Measurements from ENCODE around the gene CACTIN.
A peak's percentile ranks its signal among the peaks of the same experiment; 100 is the strongest.
"Not testable (repeated sequence)": the region's sequence is repeated elsewhere in the genome, so short reads cannot be mapped to it uniquely, and the experiment has no call there.

The CACTIN gene

DNA sequence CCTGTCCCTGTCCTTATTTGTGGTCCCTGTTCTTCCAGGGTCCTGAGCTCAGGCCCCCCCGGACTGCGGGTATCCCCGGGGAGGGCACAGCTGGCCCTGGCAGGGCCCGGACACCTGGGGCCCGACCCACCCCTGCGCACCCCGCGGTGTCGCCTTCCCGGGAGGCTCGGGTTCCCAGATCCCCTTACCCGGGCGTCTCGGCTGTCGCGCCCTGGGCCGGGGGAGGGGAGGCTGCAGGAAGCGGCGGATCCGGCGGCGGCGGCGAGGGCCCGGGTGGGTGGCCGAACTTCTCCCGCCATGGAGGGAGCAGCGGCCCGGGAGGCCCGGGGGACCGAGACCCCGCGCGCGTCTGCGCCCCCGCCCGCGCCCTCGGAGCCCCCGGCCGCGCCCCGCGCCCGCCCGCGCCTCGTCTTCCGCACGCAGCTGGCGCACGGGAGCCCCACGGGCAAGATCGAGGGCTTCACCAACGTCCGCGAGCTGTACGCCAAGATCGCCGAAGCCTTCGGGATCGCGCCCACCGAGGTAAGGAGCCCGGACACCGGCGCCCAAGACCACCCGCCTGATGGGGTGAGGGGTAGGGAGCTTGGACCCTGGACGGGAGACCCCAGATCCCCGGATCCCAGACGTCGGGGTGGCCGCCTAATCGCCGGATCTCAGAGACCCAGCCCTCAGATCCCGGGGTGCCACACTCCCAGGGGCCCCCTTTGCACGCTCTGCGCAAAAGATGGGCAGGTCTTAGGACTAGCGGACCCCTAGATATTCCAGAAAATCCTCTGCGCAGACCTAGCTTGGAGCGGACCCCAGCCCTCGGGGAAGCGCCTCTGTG lies 41.1 kb downstream of the CACTIN start, which contains the start of gene GIPC3:
Gene GIPC3, plus strand, starts transcription at position 178 of the 826 bp plus-strand sequence. Its CDS starts 120 bp downstream, at position 298.
- no peak for DNase-seq

DNA sequence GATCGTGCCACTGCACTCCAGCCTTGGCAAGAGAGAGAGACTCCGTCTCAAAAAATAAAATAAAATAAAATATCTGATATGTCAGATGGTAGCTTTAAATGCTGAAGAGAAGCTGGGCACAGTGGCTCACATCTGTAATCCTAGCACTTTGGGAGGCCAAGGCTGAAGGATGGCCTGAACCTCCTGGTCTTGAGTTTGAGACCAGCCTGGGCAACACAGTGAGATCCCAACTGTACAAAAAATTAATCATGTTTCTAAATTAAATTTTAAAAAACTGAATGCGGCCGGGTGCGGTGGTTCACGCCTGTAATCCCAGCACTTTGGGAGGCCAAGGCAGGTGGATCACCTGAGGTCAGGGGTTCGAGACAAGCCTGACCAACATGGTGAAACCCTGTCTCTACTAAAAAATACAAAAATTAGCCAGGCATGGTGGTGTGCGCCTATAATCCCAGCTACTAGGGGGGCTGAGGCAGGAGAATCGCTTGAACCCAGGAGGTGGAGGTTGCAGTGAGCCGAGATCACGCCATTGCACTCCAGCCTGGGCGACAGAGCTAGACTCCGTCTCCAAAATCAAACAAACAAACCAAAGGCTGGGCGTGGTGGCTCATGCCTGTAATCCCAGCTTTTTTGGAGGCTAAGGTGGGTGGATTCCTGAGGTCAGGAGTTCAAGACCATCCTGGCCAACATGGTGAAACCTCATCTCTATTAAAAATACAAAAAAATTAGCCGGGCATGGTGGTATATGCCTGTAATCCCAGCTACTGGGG lies 42.4 kb downstream of the CACTIN start:
- not testable (repeated sequence) for DNase-seq

DNA sequence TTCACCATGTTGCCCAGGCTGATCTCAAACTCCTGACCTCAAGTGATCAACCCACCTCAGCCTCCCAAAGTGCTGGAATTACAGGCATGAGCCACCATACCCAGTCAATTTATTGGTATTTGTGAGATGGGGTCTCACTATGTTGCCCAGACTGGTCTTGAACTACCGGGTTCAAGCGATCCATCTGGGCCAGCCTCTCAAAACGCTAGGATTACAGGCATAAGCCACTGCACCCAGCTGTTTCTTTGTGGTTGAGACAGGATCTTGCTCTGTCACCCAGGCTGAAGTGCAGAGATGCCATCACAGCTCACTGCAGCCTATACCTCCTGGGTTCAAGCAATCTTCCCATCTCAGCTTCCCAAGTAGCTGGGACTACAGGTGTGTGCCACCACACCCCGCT lies 44.8 kb downstream of the CACTIN start:
- DNase-seq, result not testable (repeated sequence)

DNA sequence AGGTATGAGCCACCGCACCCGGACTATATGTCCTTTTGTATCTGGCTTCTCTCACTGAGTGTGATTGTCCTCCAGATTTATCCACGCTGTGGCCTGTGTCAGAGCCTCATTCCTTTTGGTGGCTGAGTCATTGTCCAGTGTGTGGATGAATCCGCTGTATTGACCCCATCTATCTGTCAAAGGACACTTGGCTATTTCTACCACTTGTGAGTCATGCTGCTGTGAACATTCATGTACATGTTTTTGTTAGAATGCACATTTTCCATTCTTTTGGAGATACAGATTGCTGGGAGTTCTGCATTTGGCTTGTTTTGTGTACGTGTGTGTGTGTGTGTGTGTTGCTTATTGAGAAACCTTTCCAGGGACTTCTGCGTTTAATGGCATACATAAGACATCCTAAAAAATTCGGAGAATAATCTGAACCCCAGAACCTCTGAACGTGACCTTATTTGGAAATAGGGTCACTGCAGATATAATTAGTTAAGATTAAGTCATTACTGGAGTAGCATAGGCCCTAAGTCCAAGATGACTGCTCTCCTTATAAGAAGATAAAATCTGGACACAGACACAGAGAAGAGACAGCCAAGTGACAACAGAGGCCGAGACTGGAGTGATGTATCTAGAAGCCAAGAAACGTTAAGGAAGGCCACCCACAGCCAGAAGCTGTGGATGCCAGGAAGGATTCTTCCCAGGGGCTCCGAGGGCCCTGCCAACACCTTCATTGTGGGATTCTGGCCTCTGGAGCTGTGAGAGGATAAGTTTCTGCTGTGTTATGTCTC lies 46.2 kb downstream of the CACTIN start:
- no peak for DNase-seq

DNA sequence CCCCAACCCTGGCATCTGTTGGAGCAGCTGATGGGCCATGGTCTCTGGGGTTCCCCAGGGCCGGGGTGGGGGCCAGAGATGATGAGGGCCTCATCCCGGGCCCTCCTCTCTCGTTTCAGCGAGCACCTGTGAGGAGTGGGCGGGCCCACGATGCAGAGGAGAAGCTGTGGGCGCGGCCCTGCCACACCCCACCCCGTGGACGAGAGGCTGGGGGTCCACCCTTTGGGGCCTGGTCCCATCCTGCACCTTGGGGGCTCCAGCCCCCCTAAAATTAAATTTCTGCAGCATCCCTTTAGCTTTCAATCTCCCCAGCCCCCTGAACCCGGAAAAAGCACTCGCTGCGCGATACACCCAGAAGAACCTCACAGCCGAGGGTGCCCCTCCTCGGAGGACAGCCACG lies 48.2 kb downstream of the CACTIN start:
- no peak for DNase-seq

DNA sequence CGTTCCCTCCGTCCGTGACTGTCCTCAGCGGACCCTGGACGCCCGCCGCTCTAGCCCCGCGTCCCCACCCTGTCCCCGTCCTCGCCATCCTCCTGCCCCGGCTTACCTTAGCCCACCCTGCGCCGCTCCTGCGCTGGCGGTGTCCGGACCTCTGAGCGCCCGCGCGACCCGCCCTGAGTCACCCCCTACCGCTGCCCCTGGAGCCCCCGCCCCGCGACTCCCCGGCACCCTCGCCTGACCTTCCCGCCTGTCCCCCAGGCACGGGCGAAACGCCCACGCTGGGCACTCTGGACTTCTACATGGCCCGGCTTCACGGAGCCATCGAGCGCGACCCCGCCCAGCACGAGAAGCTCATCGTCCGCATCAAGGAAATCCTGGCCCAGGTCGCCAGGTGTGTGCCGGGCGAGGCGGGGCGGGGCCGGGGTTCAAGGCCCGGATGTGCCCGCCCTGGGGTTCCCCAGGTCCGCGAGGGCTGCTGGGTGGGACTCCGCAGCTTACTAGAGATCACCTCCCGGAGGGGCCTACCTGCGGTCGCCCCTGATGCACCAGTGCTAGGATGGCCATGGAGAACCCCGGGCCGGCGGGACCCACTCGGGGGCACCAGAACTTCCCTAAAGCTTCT lies 48.8 kb downstream of the CACTIN start:
- no peak for DNase-seq

DNA sequence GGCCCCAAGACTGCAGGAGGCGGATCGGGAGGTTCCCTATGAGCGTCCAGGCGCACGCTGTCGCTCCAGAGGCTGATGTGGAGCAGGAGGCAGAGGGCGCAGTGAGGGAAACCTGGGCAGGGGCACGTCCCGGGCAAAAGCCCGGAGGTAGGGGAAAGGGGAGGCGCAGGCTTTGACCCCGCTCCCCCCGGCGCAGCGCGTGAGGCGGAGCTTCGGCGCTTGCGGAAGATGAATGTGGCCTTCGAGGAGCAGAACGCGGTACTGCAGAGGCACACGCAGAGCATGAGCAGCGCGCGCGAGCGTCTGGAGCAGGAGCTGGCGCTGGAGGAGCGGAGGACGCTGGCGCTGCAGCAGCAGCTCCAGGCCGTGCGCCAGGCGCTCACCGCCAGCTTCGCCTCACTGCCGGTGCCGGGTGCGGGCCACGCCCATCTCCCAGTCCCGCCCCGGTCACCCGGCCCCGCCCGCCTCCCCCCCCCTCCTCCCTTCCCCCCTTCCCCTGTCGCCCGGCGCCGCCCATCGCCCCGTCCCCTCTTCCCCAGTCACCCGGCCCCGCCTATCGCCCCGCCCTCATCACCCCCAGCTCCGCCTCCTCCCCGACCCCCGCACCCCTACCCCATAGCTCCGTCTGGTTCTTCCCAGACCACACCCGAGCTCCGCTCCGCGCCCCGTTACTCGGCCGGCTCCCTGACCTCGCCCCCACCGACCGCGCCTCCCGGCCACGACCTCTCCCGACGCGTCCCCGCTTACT lies 49.7 kb downstream of the CACTIN start:
- no peak for DNase-seq

DNA sequence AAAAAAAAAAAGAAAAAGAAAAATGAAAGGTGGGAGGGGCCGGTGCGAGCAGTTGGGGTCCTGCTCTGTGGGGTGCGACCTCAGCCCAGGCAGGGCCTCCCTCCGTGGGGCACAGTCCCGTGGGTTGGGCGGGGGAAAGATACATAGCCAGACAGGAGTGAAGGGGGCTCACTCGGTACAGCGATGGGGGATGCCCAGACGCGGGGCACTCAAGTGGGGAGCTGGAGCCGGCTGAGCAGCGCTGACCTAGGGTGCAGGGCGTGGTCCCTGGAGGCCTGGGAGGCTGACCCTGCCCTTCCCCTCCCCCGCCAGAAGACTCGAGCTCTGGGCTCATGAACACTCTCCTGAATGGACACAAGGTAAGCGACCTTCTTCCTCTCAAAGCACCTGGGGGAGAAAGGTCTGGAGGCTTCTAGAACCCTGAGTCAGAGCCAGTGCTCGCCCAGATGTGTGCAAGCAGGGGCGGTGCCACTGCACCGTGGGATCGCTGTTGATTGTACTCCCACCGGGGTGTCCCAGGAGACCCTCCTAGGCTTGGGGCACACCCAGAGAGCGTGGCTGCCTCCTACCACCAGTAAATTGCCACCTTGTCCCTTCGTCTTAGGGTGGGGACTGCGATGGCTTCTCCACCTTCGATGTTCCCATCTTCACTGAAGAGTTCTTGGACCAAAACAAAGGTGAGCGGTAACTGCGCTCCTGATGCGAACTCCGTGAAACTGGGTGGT lies 50.5 kb downstream of the CACTIN start:
- no peak for DNase-seq

DNA sequence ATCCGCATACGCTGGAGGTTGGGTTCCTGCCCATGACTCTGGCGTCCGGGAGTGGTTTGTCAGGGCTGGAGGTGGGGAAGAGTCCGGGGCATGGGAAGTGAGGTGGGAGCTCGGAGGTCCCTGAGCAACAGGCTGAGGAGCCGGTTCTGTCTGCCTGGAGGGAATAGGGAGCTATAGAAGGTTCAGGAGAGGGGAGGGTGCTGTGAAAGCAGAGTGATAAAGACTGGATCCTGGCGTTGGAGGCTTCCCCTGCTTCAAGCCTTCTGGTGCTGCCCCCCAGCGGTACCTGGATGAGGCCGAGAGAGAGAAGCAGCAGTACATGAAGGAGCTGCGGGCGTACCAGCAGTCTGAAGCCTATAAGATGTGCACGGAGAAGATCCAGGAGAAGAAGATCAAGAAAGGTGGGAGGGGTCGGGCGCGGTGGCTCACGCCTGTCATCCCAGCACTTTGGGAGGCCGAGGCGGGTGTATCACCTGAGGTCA lies 51.3 kb downstream of the CACTIN start:
- DNase-seq, result no peak

DNA sequence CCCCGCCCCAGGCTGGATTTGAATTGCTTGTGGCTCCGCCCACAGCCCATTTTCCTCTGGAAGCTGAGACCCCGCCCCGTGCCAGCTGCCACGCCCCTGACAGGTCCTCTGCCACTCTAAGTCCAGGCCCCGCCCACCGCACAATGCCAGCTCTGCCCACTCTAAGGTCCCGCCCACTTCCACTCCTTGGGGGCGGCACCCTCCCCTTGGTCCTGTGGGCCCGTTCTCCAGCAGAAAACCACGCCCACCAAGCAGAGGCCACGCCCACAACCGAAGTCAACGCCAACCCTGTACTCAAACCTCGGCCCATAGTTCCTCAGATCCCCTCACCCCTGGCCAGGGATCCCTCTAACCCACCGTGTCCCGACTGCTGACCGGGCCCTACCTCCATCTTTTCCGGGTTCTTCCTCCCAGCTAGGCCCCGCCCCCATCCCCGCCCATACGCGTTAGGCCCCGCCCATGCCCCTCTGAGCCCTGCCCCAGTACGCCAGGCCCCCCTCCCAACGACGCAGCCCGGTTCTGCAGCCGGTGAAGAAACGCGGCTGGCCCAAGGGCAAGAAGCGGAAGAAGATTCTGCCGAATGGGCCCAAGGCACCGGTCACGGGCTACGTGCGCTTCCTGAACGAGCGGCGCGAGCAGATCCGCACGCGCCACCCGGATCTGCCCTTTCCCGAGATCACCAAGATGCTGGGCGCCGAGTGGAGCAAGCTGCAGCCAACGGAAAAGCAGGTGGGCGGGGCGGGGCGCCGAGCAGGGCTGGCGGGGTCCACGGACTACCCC lies 52.5 kb downstream of the CACTIN start:
- DNase-seq, result peak; percentile 94 to 97

DNA sequence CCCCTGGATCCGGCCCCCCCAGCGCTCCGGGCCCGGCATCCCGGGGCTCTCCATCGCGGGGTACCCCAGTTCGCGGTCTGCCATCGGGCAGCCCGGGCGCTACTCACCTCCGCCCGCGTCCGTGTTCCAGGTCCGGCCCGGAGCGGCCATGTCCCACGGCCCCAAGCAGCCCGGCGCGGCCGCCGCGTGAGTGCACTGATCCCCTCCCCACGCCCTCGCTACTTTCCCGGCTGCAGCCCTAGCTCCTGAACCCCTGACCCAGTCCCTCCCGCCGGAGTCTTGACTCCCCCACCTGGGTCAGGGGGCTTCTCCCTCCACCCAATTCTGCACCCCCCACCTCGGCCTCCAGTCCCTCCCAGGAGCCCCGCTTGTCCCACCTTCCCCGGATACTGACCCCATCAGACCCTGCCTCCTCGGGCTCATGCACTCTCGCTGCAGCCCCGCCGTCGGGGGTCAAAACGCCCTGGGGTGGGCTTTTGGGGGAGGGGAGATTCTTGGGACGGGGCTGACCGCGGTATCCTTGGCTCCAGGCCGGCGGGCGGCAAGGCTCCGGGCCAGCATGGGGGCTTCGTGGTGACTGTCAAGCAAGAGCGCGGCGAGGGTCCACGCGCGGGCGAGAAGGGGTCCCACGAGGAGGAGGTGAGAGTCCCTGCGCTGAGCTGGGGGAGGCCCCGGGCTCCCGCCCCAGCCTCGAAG lies 53.3 kb downstream of the CACTIN start:
- DNase-seq, result peak in 1 of 2 experiments; percentile 49

DNA sequence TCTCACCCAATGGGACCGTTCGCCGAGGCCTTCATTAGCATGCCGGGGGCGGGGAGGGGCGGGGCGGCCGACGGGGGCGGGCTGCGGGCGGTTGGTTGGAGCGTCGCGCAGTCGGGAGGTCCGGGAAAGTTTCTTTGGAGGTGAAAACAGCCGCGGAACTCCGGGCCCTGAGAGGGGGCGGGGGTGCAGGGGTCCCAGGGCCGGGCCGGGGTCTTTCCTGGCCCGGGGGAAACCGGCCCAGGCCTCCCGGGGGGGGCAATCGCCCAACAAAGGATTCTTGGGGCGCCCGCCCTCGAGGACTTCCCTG lies 53.8 kb downstream of the CACTIN start, which contains the start of gene HMG20B:
Gene HMG20B, plus strand, starts transcription at position 90 of the 307 bp plus-strand sequence. CDS start 366 bp downstream, outside the sequence.
- DNase-seq, result no peak

DNA sequence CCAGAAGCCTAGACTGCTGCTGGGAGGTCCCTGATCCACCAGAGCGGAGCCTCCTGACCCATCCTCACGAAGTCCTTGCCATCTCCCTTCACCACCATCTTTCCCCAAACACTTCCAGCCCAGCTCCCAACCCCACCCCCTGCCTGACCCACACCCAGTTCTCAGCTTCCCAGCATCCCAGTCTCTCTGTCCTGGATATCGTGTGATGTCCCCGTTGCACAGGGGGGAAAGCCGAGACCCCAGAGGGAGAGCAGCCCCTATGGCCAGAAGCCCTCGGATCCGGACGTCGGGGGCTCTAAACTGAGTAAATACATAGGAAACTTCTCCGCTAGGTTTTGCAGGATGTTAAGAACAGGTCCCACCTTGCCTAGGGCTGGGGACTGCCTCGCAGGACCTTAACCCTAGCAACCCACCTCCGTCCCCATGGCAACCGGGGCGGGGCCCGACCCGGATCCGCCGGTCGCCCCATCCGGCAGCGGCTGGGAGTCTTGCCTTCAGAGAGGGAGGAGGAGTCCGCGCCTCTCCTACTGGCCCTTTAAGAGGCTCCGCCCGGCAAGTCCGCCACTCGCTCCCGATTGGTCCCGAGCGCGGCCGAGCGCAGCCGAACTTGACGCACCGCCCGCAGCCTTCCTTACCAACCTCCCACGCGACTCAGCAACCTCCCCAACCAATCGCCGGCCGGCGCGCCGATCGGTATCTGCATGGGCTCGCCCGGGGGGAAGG lies 54.3 kb downstream of the CACTIN start:
- peak; percentile 98 to 100 for DNase-seq

DNA sequence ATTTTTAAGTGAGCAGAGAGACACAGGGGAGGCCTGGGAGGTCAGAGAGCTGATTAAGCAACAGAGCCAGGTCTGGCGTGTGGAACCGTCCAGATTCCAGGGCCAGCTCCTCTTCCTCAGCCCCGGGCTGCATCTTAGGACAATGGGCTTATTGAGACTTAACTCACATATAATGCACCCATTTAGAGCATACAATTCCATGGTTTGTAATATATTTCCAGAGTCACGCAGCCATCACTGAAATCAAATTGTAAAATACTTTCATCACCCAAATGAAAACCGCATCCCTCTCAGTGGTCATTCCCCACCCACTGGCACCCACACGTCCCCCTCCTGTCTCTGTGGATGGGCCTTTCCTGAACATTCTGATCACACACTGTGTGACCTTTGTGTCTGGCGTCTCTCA lies 56.0 kb downstream of the CACTIN start:
- no peak for DNase-seq

DNA sequence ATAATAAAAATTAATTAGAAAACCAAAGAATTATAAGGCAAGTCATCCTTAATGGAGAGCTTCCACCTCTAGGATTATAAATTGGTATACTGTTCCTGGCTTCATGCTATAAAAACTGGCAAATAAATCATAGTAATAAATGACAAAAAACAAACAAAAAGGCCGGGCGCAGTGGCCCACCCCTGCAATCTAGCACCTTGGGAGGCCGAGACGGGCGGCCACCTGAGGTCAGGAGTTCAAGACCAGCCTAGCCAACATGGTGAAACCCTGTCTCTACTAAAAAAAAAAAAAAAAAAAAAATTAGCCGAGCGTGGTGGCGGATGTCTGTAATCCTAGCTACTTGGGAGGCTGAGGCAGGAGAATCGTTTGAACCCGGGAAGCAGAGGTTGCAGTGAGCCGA lies 56.5 kb downstream of the CACTIN start:
- DNase-seq, result not testable (repeated sequence)

DNA sequence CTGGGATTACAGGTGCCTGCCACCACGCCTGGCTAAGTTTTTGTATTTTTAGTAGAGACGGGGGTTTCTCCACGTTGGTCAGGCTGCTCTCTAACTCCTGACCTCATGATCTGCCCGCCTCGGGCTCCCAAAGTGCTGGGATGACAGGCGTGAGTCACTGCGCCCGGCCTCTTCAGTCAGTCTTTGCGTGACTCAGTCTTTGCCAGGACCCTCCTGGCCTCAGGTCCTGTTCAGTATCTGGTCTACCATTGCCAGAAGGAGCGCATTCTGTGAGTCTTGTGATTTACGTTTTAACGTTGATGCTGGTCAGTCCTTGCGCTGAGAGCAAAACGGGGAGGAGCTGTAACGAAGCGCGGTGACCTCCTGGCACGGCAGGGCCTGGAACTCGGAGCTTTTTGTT lies 61.5 kb downstream of the CACTIN start:
- no peak for DNase-seq

DNA sequence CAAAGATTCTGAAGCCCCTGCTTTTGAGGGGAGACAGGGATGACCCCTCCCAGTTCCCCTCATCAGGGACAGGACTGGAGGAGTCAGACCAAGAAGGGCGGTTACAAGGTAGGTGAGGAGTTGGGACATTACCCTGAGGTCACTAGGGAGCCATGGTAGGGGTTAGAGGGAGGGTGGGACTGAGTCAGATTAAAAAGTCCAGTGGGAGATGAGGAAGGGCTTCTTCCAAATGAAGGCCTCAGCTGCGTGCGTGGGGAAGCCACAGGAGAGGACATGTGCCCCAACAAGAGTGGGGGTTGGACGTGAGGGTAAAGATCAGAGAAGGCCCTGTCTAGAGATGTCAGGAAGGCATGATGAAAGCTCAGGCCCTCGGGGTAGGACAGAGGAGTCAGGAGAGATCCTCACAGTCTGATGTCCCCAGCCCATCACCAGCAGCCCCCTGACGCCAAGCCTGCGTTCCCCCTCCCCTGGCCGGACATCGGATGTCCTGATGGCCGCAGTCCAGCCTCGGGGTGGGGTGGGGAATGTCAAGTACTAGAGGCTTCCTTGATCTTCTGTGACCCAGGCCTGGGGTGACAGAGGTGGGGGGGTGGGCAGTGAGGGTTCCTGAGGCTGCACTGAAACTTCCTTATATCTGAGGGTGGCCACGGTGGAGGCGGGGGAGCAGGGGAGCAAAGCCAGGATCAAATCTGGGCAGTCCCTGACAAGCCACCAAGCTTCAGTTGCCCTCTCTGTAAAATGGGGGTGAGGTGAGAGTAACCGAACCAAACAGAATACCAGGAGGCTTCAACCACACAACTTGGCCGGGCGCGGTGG lies 62.7 kb downstream of the CACTIN start:
- no peak for DNase-seq

Data from NCI-H446 (cell line).